Right kidney (tissue), 1 donor: ENCODE data around the gene SYK.
"Not testable (repeated sequence)": the region's sequence is repeated elsewhere in the genome, so short reads cannot be mapped to it uniquely, and the experiment has no call there.

ENCODE experiments used
- DNase-seq: peaks from one replicate; pipeline ENCODE4 v3.0.0-alpha.2; 2016

The SYK gene

GRCh38 chr9:90880066-90880465 is 78.4 kb downstream of the SYK start:
- no peak for DNase-seq

- DNase-seq: no peak
These were observed 79.0 kb downstream of the SYK start for GRCh38 chr9:90880669-90881068.

- no peak for DNase-seq
These were observed 80.0 kb downstream of the SYK start for GRCh38 chr9:90881648-90882047.

- no peak for DNase-seq
These were observed 81.5 kb downstream of the SYK start for GRCh38 chr9:90882991-90883600.

GRCh38 chr9:90883661-90884060 is 82.0 kb downstream of the SYK start:
- DNase-seq: no peak

GRCh38 chr9:90884178-90884577 is 82.6 kb downstream of the SYK start:
- no peak for DNase-seq

GRCh38 chr9:90886868-90887267 is 85.2 kb downstream of the SYK start:
- not testable (repeated sequence) for DNase-seq

- DNase-seq: no peak
These were observed 87.3 kb downstream of the SYK start for GRCh38 chr9:90888941-90889340.

GRCh38 chr9:90890146-90890810 is 88.7 kb downstream of the SYK start:
- DNase-seq: no peak

GRCh38 chr9:90891308-90892040 is 89.9 kb downstream of the SYK start:
- no peak for DNase-seq

- DNase-seq: no peak
These were observed 91.3 kb downstream of the SYK start for GRCh38 chr9:90892918-90893317.

GRCh38 chr9:90893706-90894105 is 92.1 kb downstream of the SYK start:
- no peak for DNase-seq

- DNase-seq: no peak
These were observed 93.5 kb downstream of the SYK start for GRCh38 chr9:90894986-90895687.

GRCh38 chr9:90895786-90896185 is 94.2 kb downstream of the SYK start:
- no peak for DNase-seq

- DNase-seq: no peak
These were observed 94.6 kb downstream of the SYK start for GRCh38 chr9:90896231-90896630.

- DNase-seq: no peak
These were observed 96.6 kb downstream of the SYK start for GRCh38 chr9:90898228-90898627.

GRCh38 chr9:90899287-90899686 is 97.7 kb downstream of the SYK start:
- no peak for DNase-seq

GRCh38 chr9:90900130-90900529 is 98.5 kb downstream of the SYK start:
- no peak for DNase-seq

- no peak for DNase-seq
These were observed 100.3 kb downstream of the SYK start for GRCh38 chr9:90901933-90902332.

- DNase-seq: no peak
These were observed 102.3 kb downstream of the SYK start for GRCh38 chr9:90903766-90904424.

- no peak for DNase-seq
These were observed 103.3 kb downstream of the SYK start for GRCh38 chr9:90904706-90905478.

GRCh38 chr9:90905822-90906221 is 104.2 kb downstream of the SYK start:
- no peak for DNase-seq
